ENCODE measurements around the gene UBE2F. TPM values are rescaled to one million over a fixed set of nuclear protein-coding genes. Genes with fewer than 3 reads are reported as not detected.

The UBE2F gene
- total and polyA plus RNA-seq, 7 donors = 50.7 to 115 (median 67.8) TPM

GRCh38 chr2:238025741-238026360 is 59.0 kb downstream of the UBE2F start:
- Histone ChIP-seq H3K4me3 (no peak overlapping the region), H3K9me3 (no peaks in the 10 kb centered on the region), H3K27ac (no peak overlapping the region), H3K36me3 (peaks cover 0 to 50% (median 8%) of the 10 kb centered on the region in 4 donors), H3K4me1 (no peaks in the 10 kb centered on the region), H3K27me3 (no peaks in the 10 kb centered on the region)
- WGBS, 2 donors = 94 to 96% methylated on average over 9 of the region's 9 CpGs
- intact Hi-C loops (cut with DNase I) = no loop called here
- no peak for TF ChIP-seq POLR2AphosphoS5 (IDR thresholded peaks at IDR 0.05)
- no peak for TF ChIP-seq EP300 (IDR thresholded peaks at IDR 0.05)
- no peak for TF ChIP-seq CTCF (IDR thresholded peaks at IDR 0.05)
- TF ChIP-seq POLR2A (IDR thresholded peaks at IDR 0.05) = no peak
- DNase-seq = no peak

DNA sequence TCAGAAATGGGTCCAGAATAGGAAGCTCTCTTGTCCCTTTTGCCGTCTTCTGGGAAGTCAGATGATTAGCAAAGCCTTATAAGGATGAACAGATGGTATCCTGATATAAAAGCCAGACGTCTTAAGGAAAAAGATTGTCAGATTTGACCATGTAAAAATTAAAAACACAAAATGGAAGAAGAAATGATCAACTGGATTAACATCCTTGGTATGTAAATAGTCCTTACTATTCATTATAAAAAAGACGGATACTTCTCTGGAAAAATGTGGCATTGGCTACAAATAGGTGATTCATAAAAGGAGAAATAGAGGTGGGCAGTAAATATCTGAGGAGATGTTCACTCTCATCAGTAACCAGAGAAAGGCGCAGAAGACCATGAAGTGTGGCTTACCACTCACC is 60.2 kb downstream of the UBE2F start:
- 80 to 89% methylated on average over 4 of the region's 4 CpGs for WGBS, 2 donors

DNA sequence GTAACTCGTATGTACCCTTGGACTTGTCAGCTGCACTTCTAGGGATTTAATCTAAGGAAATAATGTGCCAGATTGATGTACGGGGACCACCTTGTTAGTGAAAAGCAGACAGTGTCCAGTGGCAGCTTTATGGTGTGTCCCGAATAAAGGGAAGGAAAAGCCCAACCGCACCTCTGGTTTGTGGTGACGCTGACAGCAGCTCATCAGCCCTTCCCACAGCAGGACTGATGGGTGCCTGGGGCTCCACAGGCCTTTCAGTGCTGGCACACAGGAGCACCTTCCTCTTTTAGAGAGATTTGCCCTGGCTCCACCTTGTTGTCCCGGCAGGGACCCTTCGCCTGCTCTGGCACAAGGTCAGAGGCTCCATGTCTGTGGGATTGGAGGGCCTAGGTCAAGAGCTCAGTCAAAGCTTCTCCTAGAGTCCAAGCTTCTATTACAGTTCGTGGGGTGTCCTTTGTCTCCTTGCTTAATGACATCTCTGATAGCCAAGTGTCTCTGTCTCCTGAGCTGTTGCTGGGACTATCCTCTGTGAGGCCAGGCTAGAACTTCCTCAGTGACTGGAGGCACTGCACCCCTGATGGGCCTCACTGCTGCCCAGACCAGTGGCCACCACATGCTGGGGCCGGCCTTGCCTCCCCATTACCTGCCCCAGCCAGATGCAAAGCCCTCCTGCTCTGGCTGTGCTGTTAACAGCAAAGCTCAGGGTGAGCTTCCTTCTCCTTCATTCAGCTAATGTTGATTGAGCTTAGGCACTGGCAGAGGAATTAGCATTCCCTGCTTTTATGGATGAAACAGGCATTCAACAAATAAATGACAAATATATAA is 61.0 kb downstream of the UBE2F start:
- peaks cover 0 to 69% (median 11%) of the 10 kb centered on the region in 4 donors for H3K36me3 ChIP-seq
- no peak overlapping the region for H3K4me3 ChIP-seq
- intact Hi-C loops (cut with DNase I) = no loop called here
- no peaks in the 10 kb centered on the region for H3K4me1 ChIP-seq
- no peaks in the 10 kb centered on the region for H3K27me3 ChIP-seq
- TF ChIP-seq POLR2AphosphoS5 (IDR thresholded peaks at IDR 0.05) = no peak
- TF ChIP-seq EP300 (IDR thresholded peaks at IDR 0.05) = no peak
- no peak for TF ChIP-seq POLR2A (IDR thresholded peaks at IDR 0.05)
- TF ChIP-seq CTCF (IDR thresholded peaks at IDR 0.05) = no peak
- no peaks in the 10 kb centered on the region for H3K9me3 ChIP-seq
- no peak for DNase-seq
- 71 to 90% methylated on average over 9 of the region's 9 CpGs for WGBS, 2 donors
- no peak overlapping the region for H3K27ac ChIP-seq

More for the DNA sequence above, 60.2 kb downstream of the UBE2F start:
- DNase-seq = no peak
- Histone ChIP-seq H3K4me3 (no peak overlapping the region), H3K9me3 (no peaks in the 10 kb centered on the region), H3K4me1 (no peaks in the 10 kb centered on the region), H3K36me3 (peaks cover 0 to 62% (median 11%) of the 10 kb centered on the region in 4 donors), H3K27me3 (no peaks in the 10 kb centered on the region), H3K27ac (no peak overlapping the region)
- intact Hi-C loops (cut with DNase I) = no loop called here
- no peak for TF ChIP-seq POLR2A (IDR thresholded peaks at IDR 0.05)
- TF ChIP-seq POLR2AphosphoS5 (IDR thresholded peaks at IDR 0.05) = no peak
- no peak for TF ChIP-seq EP300 (IDR thresholded peaks at IDR 0.05)

- no peak for TF ChIP-seq EP300 (IDR thresholded peaks at IDR 0.05)
- no peak for TF ChIP-seq POLR2A (IDR thresholded peaks at IDR 0.05)
- TF ChIP-seq CTCF (IDR thresholded peaks at IDR 0.05) = no peak
- no peak for TF ChIP-seq POLR2AphosphoS5 (IDR thresholded peaks at IDR 0.05)
- no peak overlapping the region for H3K27ac ChIP-seq
- no peaks in the 10 kb centered on the region for H3K4me1 ChIP-seq
- H3K27me3 ChIP-seq = no peaks in the 10 kb centered on the region
- H3K4me3 ChIP-seq = no peak overlapping the region
- no peak for DNase-seq
- intact Hi-C loops (cut with DNase I) = no loop called here
- 93 to 97% methylated on average over 3 of the region's 3 CpGs for WGBS, 2 donors
- H3K9me3 ChIP-seq = no peaks in the 10 kb centered on the region
- H3K36me3 ChIP-seq = peaks cover 0 to 84% (median 18%) of the 10 kb centered on the region in 4 donors
Measured at GRCh38 chr2:238029853-238030252, 63.0 kb downstream of the UBE2F start.

GRCh38 chr2:238030422-238031155 is 63.8 kb downstream of the UBE2F start:
- WGBS, 2 donors = 89 to 90% methylated on average over 8 of the region's 8 CpGs
- H3K27me3 ChIP-seq = no peaks in the 10 kb centered on the region
- intact Hi-C loops (cut with DNase I) = no loop called here

More at GRCh38 chr2:238030422-238031155, 63.8 kb downstream of the UBE2F start:
- no peaks in the 10 kb centered on the region for H3K9me3 ChIP-seq
- no peak overlapping the region for H3K27ac ChIP-seq
- no peaks in the 10 kb centered on the region for H3K4me1 ChIP-seq
- no peak for DNase-seq
- no peak for TF ChIP-seq POLR2AphosphoS5 (IDR thresholded peaks at IDR 0.05)
- no peak for TF ChIP-seq EP300 (IDR thresholded peaks at IDR 0.05)
- TF ChIP-seq CTCF (IDR thresholded peaks at IDR 0.05) = no peak
- no peak for TF ChIP-seq POLR2A (IDR thresholded peaks at IDR 0.05)
- H3K36me3 ChIP-seq = peaks cover 0 to 85% (median 20%) of the 10 kb centered on the region in 4 donors
- H3K4me3 ChIP-seq = no peak overlapping the region
